HepG2 (cell line): ENCODE measurements around the gene MEGF6. TPM values are rescaled to one million over a fixed set of nuclear protein-coding genes. Genes with fewer than 3 reads are reported as not detected.

ENCODE experiments used
- CEBPB ChIP-seq: IDR thresholded peaks from 2 replicates; pipeline ENCODE4 v1.6.1; 2011; ENCODE audit warnings: low read depth, low read length, improper control_type of control experiment, borderline replicate concordance
- EP300 ChIP-seq, 3 experiments: sonication (generic) in 1 of 3; formaldehyde crosslinking in 1 of 3; IDR thresholded peaks; 2 replicates each; pipeline versions ENCODE4 v1.5.1 to v1.6.1; 2011 to 2020; ENCODE audit warnings: low read depth in 2 of 3, low read length in 2 of 3, borderline replicate concordance in 1 of 3, improper control_type of control experiment in 1 of 3, mild to moderate bottlenecking in 1 of 3, missing genetic modification reagents in 1 of 3, moderate library complexity in 1 of 3
- JUNB ChIP-seq: sonication (generic); formaldehyde crosslinking; IDR thresholded peaks from 2 replicates; pipeline ENCODE4 v1.8.0; 2022; ENCODE audit warnings: missing genetic modification reagents, mild to moderate bottlenecking, borderline replicate concordance
- MEIS2 ChIP-seq: sonication (generic); formaldehyde crosslinking; IDR thresholded peaks from 2 replicates; pipeline ENCODE4 v1.9.0; 2021; ENCODE audit warnings: mild to moderate bottlenecking, missing genetic modification reagents
- NR3C1 ChIP-seq: sonication (generic); formaldehyde crosslinking; IDR thresholded peaks from 2 replicates; pipeline ENCODE4 v1.4.0; 2020; ENCODE audit warnings: missing genetic modification reagents
- SIN3A ChIP-seq: IDR thresholded peaks from 2 replicates; pipeline ENCODE4 v1.6.1; 2011; ENCODE audit warnings: low read depth, mild to moderate bottlenecking, control low read depth, low read length, borderline replicate concordance
- ZBTB3 ChIP-seq: sonication (generic); formaldehyde crosslinking; IDR thresholded peaks from 2 replicates; pipeline ENCODE4 v1.4.0; 2020; ENCODE audit warnings: low read depth, mild to moderate bottlenecking, moderate library complexity, missing genetic modification reagents, borderline replicate concordance
- polyA plus RNA-seq, 8 experiments: library from polyadenylated mRNA; depleted of rRNA in 3 of 8; stranded (reverse) in 7 of 8; unstranded in 1 of 8; fragments of >200 nt; fragmentation: Illumina TruSeq in 4 of 8; extraction: Trizol in 4 of 8; gene quantifications; 2 replicates each; pipeline versions ENCODE4 v1.2.1 to v1.2.3, GENCODE V29; 2011 to 2016; ENCODE audit warnings: low read depth in 4 of 8, missing spikeins in 1 of 8, mixed read lengths in 1 of 8; ENCODE audit not compliant: insufficient read depth in 1 of 8
- total RNA-seq, 5 experiments: library from RNA; depleted of rRNA; stranded (reverse); fragments of >200 nt; fragmentation: Illumina TruSeq; extraction: Trizol; gene quantifications; 2 replicates each; pipeline ENCODE4 v1.2.3, GENCODE V29; 2016; ENCODE audit warnings: low read depth in 1 of 5
- TF ChIP-seq, protein P1 (sequence below): sonication (generic); formaldehyde crosslinking; IDR thresholded peaks from one replicate; pipeline ENCODE4 v1.5.1; 2020; ENCODE audit warnings: mild to moderate bottlenecking, missing genetic modification reagents; ENCODE audit errors: not compliant biosample characterization
- TF ChIP-seq, protein P2 (sequence below): sonication (generic); formaldehyde crosslinking; IDR thresholded peaks from 2 replicates; pipeline ENCODE4 v1.4.0; 2020; ENCODE audit warnings: missing genetic modification reagents
- TF ChIP-seq, protein P3 (sequence below): sonication (generic); formaldehyde crosslinking; IDR thresholded peaks from 2 replicates; pipeline ENCODE4 v1.5.0; 2020; ENCODE audit warnings: mild to moderate bottlenecking, missing genetic modification reagents
- TF ChIP-seq, protein P4 (sequence below): sonication (generic); formaldehyde crosslinking; IDR thresholded peaks from 2 replicates; pipeline ENCODE4 v1.4.0; 2020; ENCODE audit warnings: missing genetic modification reagents, borderline replicate concordance

MEGF6 gene
- total and polyA plus RNA-seq, 2 of the 13 experiments (the other 11 are each of a cell fraction or from before 2014, with no cell fraction given): 1.9 TPM

DNA sequence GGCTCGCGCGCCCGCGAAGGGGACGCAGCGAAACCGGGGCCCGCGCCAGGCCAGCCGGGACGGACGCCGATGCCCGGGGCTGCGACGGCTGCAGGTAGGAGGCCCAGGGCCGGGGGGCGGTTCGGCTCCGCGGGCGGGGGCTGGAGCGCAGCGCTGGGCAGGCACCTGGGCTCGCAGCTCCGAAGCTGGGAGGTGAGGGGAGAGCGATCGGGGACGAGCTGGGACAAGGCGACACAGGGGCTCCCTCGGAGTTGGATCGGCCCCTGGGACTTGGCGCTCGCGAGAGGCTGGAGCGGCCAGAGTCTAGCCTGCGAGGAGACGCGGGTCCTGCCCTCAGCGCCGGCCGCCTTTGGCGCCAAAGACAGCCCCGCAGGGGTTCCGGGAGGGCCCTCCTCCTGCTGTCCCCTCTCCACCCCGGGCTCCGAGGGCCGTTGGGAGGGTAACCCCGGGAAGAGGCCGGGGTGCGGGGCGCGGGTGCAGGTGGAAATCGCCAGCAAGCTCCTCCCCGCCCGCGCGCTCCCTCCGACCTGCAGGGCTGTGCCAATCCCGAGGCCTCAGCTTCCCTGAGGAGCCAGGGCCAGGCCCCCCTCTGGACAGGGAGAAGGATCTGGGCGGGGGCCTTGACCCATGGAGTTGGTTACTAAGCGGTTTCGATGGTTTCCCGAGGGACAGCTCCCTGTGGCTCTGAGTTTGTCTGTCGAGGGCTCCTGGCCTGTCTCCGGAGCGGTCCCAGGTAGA is 41.4 kb upstream of the MEGF6 start (continued):
- TF ChIP-seq, protein P1, sequence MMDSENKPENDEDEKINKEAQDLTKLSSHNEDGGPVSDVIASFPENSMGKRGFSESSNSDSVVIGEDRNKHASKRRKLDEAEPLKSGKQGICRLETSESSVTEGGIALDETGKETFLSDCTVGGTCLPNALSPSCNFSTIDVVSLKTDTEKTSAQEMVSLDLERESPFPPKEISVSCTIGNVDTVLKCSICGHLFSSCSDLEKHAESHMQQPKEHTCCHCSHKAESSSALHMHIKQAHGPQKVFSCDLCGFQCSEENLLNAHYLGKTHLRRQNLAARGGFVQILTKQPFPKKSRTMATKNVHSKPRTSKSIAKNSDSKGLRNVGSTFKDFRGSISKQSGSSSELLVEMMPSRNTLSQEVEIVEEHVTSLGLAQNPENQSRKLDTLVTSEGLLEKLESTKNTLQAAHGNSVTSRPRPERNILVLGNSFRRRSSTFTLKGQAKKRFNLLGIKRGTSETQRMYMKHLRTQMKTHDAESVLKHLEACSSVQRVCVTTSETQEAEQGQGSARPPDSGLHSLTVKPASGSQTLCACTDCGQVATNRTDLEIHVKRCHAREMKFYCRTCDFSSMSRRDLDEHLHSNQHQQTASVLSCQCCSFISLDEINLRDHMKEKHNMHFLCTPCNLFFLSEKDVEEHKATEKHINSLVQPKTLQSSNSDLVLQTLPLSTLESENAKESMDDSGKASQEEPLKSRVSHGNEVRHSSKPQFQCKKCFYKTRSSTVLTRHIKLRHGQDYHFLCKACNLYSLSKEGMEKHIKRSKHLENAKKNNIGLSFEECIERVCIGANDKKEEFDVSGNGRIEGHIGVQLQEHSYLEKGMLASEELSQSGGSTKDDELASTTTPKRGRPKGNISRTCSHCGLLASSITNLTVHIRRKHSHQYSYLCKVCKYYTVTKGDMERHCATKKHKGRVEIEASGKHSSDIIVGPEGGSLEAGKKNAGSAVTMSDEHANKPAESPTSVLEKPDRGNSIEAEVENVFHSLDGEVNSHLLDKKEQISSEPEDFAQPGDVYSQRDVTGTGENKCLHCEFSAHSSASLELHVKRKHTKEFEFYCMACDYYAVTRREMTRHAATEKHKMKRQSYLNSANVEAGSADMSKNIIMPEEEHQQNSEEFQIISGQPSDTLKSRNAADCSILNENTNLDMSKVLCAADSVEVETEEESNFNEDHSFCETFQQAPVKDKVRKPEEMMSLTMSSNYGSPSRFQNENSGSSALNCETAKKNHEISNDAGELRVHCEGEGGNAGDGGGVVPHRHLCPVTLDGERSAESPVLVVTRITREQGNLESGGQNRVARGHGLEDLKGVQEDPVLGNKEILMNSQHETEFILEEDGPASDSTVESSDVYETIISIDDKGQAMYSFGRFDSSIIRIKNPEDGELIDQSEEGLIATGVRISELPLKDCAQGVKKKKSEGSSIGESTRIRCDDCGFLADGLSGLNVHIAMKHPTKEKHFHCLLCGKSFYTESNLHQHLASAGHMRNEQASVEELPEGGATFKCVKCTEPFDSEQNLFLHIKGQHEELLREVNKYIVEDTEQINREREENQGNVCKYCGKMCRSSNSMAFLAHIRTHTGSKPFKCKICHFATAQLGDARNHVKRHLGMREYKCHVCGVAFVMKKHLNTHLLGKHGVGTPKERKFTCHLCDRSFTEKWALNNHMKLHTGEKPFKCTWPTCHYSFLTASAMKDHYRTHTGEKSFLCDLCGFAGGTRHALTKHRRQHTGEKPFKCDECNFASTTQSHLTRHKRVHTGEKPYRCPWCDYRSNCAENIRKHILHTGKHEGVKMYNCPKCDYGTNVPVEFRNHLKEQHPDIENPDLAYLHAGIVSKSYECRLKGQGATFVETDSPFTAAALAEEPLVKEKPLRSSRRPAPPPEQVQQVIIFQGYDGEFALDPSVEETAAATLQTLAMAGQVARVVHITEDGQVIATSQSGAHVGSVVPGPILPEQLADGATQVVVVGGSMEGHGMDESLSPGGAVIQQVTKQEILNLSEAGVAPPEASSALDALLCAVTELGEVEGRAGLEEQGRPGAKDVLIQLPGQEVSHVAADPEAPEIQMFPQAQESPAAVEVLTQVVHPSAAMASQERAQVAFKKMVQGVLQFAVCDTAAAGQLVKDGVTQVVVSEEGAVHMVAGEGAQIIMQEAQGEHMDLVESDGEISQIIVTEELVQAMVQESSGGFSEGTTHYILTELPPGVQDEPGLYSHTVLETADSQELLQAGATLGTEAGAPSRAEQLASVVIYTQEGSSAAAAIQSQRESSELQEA (CRISPR knock-in tag): no peak
- no peak for TF ChIP-seq NR3C1 (CRISPR knock-in tag)
- TF ChIP-seq, protein P2, sequence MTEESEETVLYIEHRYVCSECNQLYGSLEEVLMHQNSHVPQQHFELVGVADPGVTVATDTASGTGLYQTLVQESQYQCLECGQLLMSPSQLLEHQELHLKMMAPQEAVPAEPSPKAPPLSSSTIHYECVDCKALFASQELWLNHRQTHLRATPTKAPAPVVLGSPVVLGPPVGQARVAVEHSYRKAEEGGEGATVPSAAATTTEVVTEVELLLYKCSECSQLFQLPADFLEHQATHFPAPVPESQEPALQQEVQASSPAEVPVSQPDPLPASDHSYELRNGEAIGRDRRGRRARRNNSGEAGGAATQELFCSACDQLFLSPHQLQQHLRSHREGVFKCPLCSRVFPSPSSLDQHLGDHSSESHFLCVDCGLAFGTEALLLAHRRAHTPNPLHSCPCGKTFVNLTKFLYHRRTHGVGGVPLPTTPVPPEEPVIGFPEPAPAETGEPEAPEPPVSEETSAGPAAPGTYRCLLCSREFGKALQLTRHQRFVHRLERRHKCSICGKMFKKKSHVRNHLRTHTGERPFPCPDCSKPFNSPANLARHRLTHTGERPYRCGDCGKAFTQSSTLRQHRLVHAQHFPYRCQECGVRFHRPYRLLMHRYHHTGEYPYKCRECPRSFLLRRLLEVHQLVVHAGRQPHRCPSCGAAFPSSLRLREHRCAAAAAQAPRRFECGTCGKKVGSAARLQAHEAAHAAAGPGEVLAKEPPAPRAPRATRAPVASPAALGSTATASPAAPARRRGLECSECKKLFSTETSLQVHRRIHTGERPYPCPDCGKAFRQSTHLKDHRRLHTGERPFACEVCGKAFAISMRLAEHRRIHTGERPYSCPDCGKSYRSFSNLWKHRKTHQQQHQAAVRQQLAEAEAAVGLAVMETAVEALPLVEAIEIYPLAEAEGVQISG: no peak
- TF ChIP-seq, protein P3, sequence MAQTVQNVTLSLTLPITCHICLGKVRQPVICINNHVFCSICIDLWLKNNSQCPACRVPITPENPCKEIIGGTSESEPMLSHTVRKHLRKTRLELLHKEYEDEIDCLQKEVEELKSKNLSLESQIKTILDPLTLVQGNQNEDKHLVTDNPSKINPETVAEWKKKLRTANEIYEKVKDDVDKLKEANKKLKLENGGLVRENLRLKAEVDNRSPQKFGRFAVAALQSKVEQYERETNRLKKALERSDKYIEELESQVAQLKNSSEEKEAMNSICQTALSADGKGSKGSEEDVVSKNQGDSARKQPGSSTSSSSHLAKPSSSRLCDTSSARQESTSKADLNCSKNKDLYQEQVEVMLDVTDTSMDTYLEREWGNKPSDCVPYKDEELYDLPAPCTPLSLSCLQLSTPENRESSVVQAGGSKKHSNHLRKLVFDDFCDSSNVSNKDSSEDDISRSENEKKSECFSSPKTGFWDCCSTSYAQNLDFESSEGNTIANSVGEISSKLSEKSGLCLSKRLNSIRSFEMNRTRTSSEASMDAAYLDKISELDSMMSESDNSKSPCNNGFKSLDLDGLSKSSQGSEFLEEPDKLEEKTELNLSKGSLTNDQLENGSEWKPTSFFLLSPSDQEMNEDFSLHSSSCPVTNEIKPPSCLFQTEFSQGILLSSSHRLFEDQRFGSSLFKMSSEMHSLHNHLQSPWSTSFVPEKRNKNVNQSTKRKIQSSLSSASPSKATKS (CRISPR knock-in tag): no peak
- no peak for TF ChIP-seq EP300 (IDR thresholded peaks at IDR 0.05; ENCODE audit: low read depth in 2 of 2, low read length in 2 of 2)
- no peak for TF ChIP-seq EP300 (CRISPR knock-in tag; IDR thresholded peaks at IDR 0.05; ENCODE audit: borderline replicate concordance)
- no peak for TF ChIP-seq JUNB (CRISPR knock-in tag)
- 0 out of 2 replicates have a peak, but pooled peaks have one; percentile 2 for TF ChIP-seq SIN3A
- TF ChIP-seq, protein P4, sequence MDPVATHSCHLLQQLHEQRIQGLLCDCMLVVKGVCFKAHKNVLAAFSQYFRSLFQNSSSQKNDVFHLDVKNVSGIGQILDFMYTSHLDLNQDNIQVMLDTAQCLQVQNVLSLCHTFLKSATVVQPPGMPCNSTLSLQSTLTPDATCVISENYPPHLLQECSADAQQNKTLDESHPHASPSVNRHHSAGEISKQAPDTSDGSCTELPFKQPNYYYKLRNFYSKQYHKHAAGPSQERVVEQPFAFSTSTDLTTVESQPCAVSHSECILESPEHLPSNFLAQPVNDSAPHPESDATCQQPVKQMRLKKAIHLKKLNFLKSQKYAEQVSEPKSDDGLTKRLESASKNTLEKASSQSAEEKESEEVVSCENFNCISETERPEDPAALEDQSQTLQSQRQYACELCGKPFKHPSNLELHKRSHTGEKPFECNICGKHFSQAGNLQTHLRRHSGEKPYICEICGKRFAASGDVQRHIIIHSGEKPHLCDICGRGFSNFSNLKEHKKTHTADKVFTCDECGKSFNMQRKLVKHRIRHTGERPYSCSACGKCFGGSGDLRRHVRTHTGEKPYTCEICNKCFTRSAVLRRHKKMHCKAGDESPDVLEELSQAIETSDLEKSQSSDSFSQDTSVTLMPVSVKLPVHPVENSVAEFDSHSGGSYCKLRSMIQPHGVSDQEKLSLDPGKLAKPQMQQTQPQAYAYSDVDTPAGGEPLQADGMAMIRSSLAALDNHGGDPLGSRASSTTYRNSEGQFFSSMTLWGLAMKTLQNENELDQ: no peak
- no peak for TF ChIP-seq MEIS2 (CRISPR knock-in tag)
- TF ChIP-seq CEBPB: no peak
- no peak for TF ChIP-seq ZBTB3 (CRISPR knock-in tag)
